HL-60/S4 treated with phorbol 12-myristate 13-acetate at 8.2 ng/mL for 4 days and 3 days (cell line): Measurements from ENCODE around the gene PRDM11.
"Not testable (repeated sequence)": the region's sequence is repeated elsewhere in the genome, so short reads cannot be mapped to it uniquely, and the experiment has no call there.

ENCODE experiments used
- in situ Hi-C: fragments of 300-500 bp; cut with MboI; formaldehyde crosslinking; loops from 2 replicates; pipeline ENCODE4 v1.15.0; 2022; ENCODE audit warnings: low sequenced_read_pairs

Gene PRDM11

DNA sequence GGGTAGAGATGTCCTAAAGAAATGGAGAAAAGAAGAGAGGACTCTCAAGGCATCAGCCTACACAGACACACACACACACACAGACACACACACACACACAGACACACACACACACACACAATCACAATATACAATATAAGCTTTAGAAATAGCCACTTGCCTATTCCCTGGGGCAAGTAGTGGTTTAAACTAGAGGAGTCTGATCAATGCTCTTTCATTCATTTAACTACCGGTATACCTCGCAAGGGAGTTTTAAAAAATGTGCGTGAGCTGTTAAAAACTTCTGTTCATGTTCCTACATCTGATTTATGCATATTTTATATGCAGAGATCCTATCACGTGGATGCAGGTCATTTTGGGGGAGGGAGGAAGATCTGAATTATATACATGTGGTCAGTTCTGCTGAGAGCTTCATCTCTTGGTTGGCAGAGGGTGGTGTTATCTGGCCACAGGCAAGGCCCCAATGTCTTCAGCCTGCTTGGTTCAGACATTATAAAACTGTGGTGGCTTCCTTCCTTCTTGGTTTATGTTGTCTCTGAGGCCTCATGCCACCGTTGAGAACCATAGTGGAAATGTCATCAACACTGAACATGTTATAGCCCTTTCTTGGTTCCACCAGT lies 83.1 kb downstream of the PRDM11 start:
- in situ Hi-C loops: no loop called here

DNA sequence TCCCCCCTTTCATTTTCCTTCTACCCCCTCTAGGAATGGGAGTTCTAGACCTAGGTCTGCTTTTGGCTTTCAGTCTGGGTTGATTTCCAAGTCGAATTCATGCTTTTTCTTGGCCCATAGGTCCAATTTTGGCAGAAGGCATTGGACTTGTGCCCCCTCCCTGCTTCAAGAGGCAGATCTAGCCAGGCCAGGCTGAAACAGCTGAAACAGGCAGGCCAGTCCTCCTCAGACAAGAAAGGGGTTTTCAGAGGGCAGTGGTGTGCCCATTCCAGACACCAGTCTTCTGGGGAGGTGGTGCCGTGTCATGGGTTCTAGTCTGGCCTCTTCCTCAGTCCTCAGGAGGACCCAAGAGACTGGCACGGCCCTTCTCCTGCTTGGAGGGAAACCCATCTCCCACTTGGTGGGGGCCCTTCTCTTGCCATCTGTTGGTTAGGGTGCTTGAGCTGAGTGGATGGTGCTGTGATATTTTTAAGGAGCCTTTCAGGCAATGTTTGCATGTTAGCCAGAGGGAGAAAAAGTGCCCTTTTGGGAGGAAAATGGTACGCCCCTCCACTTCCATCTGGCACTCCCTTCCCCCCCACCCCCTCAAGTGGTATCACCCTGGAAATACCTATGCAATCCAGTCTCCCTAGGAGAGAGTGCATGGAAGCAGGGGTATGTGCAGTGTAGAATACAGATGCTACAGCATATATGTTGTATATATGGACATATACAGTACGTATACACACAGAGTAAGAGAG lies 86.1 kb downstream of the PRDM11 start:
- in situ Hi-C loops: no loop called here

DNA sequence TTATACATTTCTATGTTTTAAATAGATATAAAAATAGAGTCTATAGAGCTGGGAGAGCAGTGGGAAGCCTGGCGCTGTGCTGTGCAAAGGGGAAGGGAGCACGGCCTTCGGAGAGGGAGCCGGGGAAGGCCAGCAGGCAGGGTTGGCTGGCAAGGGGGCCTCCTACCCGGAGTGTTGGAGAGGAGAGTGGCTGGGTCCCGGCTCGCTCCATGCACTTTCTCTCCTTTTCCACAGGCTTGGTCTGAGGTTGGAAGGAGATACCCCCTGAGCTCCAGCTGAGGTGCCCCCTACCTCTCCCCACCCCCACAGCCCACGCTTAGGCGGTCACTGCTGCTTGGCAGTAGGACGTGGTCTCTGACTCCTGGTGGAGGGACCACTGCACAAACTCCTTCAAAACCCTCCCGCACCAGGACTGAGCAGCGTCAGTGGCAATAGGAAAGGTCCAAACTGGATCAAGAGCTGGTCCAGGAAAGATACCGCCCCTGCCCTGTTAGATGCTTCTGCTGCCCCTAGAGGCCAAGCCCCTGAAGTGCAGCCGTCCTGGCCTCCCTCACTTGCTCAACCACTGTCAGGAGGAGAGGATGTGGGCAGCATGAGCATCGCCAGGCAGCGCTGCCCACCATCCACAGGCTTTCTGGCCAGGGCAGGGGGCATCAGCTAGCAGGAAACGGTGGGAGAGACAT lies 86.8 kb downstream of the PRDM11 start:
- in situ Hi-C loops: no loop called here

DNA sequence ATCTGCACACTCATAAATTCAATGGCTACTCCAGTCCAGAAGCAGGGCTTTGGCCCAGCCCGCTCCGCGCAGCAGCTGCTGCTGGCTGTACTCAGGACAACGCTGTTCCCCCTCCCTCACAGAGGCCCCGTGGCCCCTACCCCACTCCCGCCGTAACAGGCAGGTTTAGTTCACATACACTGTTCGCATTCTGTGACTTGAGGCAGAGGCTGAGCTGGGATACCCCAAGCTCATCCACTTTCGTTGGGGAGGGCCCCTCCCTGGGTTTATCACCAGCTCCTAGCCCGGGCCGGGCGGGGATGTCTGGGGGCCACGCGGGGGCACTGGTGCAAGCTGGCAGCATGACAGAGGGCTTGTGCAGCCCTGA lies 87.3 kb downstream of the PRDM11 start:
- in situ Hi-C loops: no loop called here

DNA sequence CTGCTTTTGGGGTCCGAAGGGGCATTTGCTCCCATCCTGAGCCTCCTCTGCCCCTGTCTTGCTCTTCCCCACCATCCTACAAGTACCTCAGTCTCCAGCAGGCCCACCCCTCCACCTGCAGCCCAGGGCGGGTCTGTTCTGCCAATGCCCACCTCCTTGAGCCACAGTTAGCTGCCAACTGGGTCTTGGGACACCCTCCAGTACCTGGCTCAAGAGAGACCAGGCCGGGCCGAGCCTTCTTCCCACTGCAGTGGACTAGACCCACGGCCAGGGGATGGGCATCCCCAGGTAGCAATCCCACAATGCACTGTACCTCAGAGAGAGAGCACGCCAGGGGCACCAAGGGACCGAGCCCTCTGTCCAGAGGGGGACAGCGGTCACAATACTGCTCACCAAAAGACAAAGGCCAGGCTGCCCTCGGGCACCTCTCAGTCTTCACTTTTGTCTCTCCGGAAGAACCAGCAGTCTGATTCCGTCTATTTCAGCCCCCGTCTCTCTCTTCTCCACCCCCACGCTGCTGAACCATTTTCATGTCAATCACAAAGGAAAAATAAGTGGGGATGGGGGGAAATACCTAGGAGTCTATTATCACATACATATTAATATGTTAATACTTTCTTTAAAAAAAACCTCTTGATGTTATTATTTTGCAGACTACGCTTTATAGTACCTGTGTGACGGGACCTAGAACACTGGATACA lies 88.0 kb downstream of the PRDM11 start:
- in situ Hi-C loops: no loop called here

GRCh38 chr11:45237711-45238315 lies 91.4 kb downstream of the PRDM11 start:
- in situ Hi-C loops: no loop called here

DNA sequence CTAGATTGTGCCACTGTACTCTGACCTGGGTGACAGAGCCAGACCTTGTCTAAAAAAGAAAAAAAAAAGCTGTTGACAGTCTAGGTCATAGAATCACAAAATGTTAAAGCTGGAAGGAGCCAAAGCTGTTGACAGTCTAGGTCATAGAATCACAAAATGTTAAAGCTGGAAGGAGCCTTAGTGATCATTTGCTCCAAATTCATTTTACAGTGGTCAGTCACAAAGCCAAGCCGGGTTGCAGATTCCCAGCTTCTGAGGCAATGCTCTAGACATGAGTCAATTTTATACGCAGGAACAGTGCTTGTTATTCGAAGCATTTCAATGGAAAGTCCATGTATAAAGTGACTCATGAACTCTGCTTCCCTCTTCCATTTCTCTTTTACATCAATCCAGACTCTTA lies 92.3 kb downstream of the PRDM11 start:
- in situ Hi-C loops: no loop called here

DNA sequence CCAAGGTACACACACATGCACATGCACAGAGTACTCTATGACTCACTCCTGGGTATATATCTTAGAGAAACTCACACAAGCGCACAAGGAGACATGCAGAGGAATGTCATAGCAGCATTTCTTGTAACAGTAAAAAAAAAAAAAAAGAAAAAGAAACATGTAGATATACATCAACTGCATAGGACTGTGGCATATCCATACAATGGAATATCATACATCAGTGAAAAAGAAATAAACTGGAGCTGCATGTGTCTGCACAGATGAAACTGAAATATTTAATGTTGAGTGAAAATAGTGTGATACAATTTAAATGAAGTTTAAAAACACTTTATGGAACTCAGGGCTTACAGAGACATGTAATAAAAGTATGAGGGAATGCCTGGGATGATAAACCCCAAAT lies 93.3 kb downstream of the PRDM11 start:
- in situ Hi-C loops: no loop called here

DNA sequence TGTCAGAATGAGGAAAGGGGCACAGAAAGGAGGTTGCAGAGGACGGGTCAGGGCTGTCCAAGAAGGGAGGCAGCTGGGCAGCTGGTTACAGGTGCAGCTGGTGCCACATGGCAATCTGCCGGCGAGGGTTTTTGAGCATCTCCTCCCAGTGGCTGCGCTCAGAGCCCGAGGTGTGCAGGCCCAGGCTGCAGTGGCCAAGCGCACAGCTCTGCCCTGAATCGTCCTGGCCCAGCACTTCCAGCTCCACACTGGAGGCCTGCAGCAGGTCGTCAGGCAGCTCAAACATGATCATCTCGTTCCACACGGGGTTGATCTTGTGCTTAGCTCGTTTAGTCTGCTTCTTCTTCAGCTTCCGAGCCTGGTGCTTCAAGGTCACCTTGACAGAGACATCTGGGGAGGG lies 97.5 kb downstream of the PRDM11 start:
- in situ Hi-C loops: no loop called here

GRCh38 chr11:45245218-45246045 lies 99.0 kb downstream of the PRDM11 start:
- in situ Hi-C loops: no loop called here

DNA sequence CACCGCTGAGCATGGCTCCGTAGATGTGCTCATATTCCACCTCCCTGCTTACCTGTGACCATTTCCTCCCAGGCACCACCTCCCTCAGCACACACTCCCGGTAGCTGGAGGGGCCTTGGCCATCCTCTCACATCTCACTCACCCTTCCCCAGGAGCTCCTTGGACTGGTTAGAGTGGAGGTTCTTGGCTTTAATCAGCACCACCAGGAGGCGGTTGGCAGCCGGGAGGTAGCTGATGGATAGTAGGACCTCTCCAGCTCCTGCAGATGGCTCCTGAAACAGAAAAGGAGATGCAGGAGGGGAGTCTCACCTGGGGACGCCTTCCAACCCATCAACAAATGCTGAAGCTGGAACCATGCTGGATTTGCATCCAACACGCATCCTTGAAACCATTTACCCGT lies 99.8 kb downstream of the PRDM11 start:
- in situ Hi-C loops: no loop called here

- in situ Hi-C loops: no loop called here
Observed at GRCh38 chr11:45247433-45247832, 101.0 kb downstream of the PRDM11 start.

- in situ Hi-C loops: no loop called here
Observed at GRCh38 chr11:45248501-45249011, 102.1 kb downstream of the PRDM11 start.

DNA sequence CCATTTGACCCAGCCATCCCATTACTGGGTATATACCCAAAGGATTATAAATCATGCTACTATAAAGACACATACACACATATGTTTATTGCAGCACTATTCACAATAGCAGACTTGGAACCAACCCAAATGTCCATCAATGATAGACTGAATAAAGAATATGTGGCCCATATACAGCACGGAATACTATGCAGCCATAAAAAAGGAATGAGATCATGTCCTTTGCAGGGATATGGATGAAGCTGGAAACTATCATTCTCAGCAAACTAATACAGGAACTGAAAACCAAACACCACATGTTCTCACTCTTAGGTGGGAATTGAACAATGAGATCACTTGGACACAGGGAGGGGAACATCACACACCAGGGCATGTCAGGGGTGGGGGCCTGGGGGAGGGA lies 102.9 kb downstream of the PRDM11 start:
- in situ Hi-C loops: not testable (repeated sequence)

DNA sequence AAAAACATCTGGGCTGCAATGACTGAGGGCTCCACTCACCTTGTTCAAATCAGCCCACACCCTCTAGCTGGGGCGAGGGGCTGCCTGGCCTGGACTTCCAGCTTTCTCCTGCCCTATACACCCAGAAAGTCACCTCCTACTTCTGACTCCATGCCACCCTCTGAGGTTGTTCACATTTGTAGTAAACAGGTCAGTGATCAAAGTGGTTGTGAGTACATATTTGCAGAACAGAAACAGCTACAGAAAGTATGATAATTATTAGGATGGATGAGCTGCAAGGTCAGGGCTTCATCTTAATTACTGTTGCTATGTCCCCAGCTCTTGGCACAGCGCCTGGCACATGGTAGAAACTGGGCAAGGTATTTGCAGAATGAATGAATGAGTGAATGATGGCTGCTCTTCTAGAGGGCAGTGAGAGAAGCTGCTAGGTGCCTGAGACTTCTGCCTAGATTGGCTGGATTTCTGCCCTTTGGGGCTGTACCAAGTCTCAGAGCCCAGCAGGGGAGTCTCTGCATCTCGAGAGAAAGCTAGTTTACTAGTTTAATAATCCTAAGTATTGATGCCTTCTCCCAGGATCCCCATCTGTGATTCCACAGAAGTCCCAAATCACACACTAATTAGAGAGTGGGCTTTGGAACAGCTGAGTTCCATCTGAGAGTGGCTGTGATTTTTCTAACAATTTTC lies 103.7 kb downstream of the PRDM11 start:
- in situ Hi-C loops: no loop called here

DNA sequence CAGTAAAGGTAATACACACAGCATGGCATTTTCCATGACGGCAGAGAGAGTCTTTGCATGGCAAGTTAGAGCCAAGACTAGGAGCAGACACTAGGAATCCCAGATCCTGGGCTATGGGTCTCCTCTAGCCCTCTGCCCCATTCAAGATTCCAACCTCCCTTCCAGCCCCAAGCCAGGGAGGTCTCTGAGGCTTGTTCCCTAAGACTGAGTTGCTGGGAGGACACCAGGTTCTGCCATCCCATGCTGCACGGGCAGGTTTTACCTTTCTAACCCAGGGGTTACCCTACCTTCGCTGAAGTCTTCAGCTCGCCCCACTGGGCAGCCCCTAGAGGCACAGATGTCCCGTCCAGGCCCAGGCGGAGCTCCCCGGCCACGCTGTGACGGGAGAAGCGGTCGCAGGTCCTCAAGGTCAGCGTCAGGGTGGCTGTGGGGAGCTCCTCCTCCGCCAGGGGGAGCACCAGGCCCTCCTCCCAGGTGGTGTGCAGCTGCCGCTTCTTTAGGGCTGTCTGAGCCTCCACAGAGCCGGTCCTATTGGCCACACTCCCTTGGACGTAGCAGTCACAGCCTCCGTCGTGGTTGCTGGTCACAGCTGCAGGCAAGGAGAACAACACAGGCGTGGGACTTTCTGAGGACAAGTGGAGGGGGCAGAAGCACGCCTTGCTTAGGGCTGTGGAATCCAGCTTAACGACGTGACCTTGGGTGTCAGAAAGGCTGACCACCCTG lies 105.9 kb downstream of the PRDM11 start:
- in situ Hi-C loops: no loop called here

DNA sequence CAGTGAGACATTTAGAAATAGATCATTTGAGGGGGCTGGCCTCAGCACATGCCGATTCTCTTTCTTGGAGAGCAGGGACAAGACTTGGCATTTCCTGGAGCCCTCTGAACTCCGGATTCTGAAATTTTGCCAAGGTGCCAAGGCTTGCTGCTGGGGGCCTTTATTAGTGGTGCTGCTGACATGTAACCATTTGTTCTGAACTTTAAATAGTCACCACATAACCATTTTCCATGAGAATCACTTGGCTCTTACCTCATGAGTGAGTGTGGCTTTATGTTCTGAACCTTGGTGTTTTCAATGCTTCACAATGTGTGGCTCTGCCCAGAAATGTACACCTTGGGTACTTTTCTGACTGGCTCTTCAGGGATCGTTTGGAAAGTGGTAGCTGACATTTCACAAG lies 106.4 kb downstream of the PRDM11 start:
- in situ Hi-C loops: no loop called here

DNA sequence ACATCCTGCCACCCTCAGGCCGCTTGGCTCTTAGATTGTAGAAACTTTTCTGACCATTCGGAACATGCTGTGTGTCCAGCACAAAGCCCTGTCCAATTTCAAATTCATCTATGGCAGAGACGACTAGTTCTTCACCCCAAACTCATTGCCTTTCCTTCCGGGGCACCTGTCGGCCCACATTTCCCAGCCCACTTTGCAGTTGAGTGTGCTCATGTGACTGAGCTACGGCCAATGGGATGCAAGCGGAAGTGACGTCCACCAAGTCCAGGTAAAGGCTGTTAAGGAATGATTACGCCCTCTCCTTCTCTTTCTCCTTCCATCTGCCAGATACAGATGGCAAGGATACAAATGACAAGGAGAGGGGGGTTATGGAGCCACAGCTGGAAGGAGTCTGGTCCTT lies 107.2 kb downstream of the PRDM11 start:
- in situ Hi-C loops: no loop called here

DNA sequence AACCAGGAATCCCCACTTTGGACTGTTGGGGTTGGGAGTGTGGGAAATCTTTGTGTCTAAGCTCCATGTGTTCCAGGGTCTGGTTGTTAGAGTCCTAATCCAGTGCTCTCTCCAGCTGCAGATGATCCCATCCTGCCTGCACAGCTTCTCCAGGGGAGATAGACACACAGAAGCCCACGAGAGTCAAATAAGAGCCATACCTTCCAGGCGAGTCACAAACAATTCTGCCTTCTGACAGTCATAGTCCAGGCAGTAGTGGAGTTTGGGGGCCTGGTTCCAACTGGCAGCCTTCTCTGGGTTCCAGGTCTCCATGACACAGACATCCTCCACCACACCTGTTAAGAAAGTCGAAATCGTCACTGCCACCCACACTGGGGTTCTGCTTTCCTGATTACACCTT lies 107.6 kb downstream of the PRDM11 start:
- in situ Hi-C loops: no loop called here
